ENCODE measurements around the gene RNMT. TPM values are rescaled to one million over a fixed set of nuclear protein-coding genes. Genes with fewer than 3 reads are reported as not detected.

The RNMT gene
- total RNA-seq, 1 donor from 2014 or later: 40.8 TPM

GRCh38 chr18:13720123-13720522 lies 6.3 kb upstream of the RNMT start:
- Mint-ChIP-seq H3K27ac (no peak overlapping the region), H3K27me3 (no peaks in the 10 kb centered on the region), H3K9me3 (no peaks in the 10 kb centered on the region), H3K36me3 (peaks cover 17% of the 10 kb centered on the region), H3K4me3 (no peak overlapping the region), H3K4me1 (ENCODE audit: unreplicated experiment) (peaks cover 12% of the 10 kb centered on the region)
- TF ChIP-seq CTCF (conservative IDR thresholded peaks at IDR 0.05): no peak
- no peak for DNase-seq (ENCODE audit: extremely low spot score, unreplicated experiment)

- no peak for DNase-seq (ENCODE audit: extremely low spot score, unreplicated experiment)
- Mint-ChIP-seq H3K9me3 (no peaks in the 10 kb centered on the region), H3K36me3 (peaks cover 17% of the 10 kb centered on the region), H3K27ac (no peak overlapping the region), H3K4me1 (ENCODE audit: unreplicated experiment) (peaks cover 15% of the 10 kb centered on the region), H3K4me3 (no peak overlapping the region), H3K27me3 (no peaks in the 10 kb centered on the region)
- no peak for TF ChIP-seq CTCF (conservative IDR thresholded peaks at IDR 0.05)
These were observed 5.6 kb upstream of the RNMT start for GRCh38 chr18:13720847-13721246.

- Mint-ChIP-seq H3K9me3 (no peaks in the 10 kb centered on the region), H3K36me3 (peaks cover 12% of the 10 kb centered on the region)
- no peak for DNase-seq (ENCODE audit: extremely low spot score, unreplicated experiment)
These were observed 774 bp upstream of the RNMT start for GRCh38 chr18:13725566-13726231.

GRCh38 chr18:13726972-13727331 lies 479 bp downstream of the RNMT start:
- DNase-seq (ENCODE audit: extremely low spot score, unreplicated experiment): no peak
- peak overlapping the region; percentile 92 for H3K27ac Mint-ChIP-seq
- TF ChIP-seq CTCF (conservative IDR thresholded peaks at IDR 0.05): no peak

More at GRCh38 chr18:13725566-13726231, 774 bp upstream of the RNMT start:
- Mint-ChIP-seq H3K4me3 (peak overlapping the region; percentile 91), H3K4me1 (ENCODE audit: unreplicated experiment) (peaks cover 27% of the 10 kb centered on the region), H3K27ac (peak overlapping the region; percentile 83), H3K27me3 (no peaks in the 10 kb centered on the region)
- TF ChIP-seq CTCF (conservative IDR thresholded peaks at IDR 0.05): no peak

GRCh38 chr18:13730481-13730880 lies 4.0 kb downstream of the RNMT start:
- Mint-ChIP-seq H3K9me3 (no peaks in the 10 kb centered on the region), H3K4me1 (ENCODE audit: unreplicated experiment) (peaks cover 13% of the 10 kb centered on the region), H3K27ac (no peak overlapping the region), H3K4me3 (no peak overlapping the region), H3K36me3 (peaks cover 9% of the 10 kb centered on the region), H3K27me3 (no peaks in the 10 kb centered on the region)
- no peak for DNase-seq (ENCODE audit: extremely low spot score, unreplicated experiment)
- TF ChIP-seq CTCF (conservative IDR thresholded peaks at IDR 0.05): no peak

More at GRCh38 chr18:13726972-13727331, 479 bp downstream of the RNMT start:
- H3K4me3 Mint-ChIP-seq: peak overlapping the region; percentile 91
- peaks cover 8% of the 10 kb centered on the region for H3K36me3 Mint-ChIP-seq
- peaks cover 23% of the 10 kb centered on the region for H3K4me1 Mint-ChIP-seq (ENCODE audit: unreplicated experiment)
- no peaks in the 10 kb centered on the region for H3K27me3 Mint-ChIP-seq
- H3K9me3 Mint-ChIP-seq: no peaks in the 10 kb centered on the region
